ENCODE data around the gene PPP6R1. TPM values are rescaled to one million over a fixed set of nuclear protein-coding genes. Genes with fewer than 3 reads are reported as not detected.

Gene PPP6R1
- total RNA-seq, 2 donors from 2014 or later, result 74.8 to 79.9 TPM

DNA sequence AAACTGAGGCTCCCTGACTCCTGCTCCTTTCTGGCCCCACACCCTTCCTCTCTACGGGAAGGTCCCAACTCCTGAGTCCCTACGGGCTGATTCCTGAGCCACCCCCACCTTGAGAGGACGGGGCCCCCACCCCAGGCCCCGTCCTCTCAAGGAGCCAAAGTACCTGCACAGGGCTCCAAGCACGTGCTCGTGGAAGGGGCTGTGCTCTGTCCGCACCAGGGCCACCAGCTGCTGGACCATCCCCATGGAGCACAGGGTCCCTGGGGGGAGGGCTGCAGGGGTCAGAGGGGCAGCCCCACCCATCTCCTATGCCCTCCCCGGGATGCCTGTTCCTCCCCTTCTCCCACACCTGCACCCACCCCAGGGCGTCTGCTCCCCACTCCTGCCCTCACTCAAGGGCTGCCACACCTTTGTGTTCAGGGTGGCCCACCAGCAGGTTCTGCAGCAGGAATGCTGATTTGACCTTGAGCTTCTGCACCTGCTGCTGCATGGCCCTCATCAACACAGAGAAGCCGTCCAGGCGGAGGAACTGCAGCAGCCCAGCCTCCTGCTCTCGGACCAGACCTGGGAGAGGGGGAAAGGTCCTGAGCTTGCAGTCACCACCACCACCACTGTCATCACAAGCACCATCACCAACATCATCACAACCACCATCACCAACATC, 7.0 kb upstream of the PPP6R1 start:
- Mint-ChIP-seq H3K4me1 (peaks cover 9% of the 10 kb centered on the region), H3K27ac (no peak overlapping the region), H3K36me3 (ENCODE audit: low read depth) (peaks cover 35% of the 10 kb centered on the region), H3K9me3 (peaks cover 10% of the 10 kb centered on the region), H3K27me3 (ENCODE audit: insufficient read depth) (no peaks in the 10 kb centered on the region), H3K4me3 (no peak overlapping the region)
- TF ChIP-seq, protein P1, sequence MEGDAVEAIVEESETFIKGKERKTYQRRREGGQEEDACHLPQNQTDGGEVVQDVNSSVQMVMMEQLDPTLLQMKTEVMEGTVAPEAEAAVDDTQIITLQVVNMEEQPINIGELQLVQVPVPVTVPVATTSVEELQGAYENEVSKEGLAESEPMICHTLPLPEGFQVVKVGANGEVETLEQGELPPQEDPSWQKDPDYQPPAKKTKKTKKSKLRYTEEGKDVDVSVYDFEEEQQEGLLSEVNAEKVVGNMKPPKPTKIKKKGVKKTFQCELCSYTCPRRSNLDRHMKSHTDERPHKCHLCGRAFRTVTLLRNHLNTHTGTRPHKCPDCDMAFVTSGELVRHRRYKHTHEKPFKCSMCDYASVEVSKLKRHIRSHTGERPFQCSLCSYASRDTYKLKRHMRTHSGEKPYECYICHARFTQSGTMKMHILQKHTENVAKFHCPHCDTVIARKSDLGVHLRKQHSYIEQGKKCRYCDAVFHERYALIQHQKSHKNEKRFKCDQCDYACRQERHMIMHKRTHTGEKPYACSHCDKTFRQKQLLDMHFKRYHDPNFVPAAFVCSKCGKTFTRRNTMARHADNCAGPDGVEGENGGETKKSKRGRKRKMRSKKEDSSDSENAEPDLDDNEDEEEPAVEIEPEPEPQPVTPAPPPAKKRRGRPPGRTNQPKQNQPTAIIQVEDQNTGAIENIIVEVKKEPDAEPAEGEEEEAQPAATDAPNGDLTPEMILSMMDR (conservative IDR thresholded peaks at IDR 0.05), result no peak
- Histone ChIP-seq H3K4me3 (ENCODE audit: low read length) (no peak overlapping the region), H3K27me3 (ENCODE audit: control insufficient read depth, insufficient read depth, low read length, poor library complexity, severe bottlenecking) (no peaks in the 10 kb centered on the region), H3K9me3 (ENCODE audit: control insufficient read depth, low read length) (peaks cover 13% of the 10 kb centered on the region), H3K4me1 (ENCODE audit: control insufficient read depth, insufficient read depth, low read length) (no peaks in the 10 kb centered on the region), H3K9ac (ENCODE audit: extremely low read depth, low read length, poor library complexity, severe bottlenecking) (no peak overlapping the region), H3K27ac (ENCODE audit: low read depth, low read length) (no peak overlapping the region), H3K36me3 (ENCODE audit: control insufficient read depth, insufficient read depth, low read length) (peaks cover 3% of the 10 kb centered on the region)
- no peak for DNase-seq
- WGBS, 2 experiments (ENCODE audit: insufficient coverage in 1 of 2, insufficient read length in 1 of 2), result 92 to 95% methylated on average over 5 to 11 of the region's 12 CpGs

DNA sequence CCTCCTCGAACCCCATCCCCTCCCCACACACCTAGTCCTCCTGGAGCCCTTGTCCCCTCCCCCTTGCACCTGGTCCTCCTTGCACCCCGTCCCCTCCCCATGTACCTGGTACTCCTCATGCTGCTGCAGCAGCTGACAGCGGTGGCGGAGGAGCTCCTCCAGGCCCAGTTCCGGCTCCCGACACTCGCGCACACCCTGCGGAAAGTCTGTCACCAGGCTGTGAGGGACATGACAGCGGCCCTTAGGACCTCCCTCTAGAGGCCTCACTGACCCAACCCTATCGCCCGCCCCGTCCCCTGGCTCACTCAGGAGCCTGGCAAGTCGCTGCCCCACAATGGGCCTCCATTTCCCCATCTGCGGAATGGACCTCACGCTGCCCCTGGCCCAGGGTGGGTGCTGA, 6.4 kb upstream of the PPP6R1 start:
- peaks cover 10% of the 10 kb centered on the region for H3K9me3 Mint-ChIP-seq
- Histone ChIP-seq H3K36me3 (ENCODE audit: control insufficient read depth, insufficient read depth, low read length) (peaks cover 3% of the 10 kb centered on the region), H3K9ac (ENCODE audit: extremely low read depth, low read length, poor library complexity, severe bottlenecking) (no peak overlapping the region), H3K27ac (ENCODE audit: low read depth, low read length) (no peak overlapping the region), H3K9me3 (ENCODE audit: control insufficient read depth, low read length) (peaks cover 13% of the 10 kb centered on the region), H3K4me1 (ENCODE audit: control insufficient read depth, insufficient read depth, low read length) (no peaks in the 10 kb centered on the region), H3K27me3 (ENCODE audit: control insufficient read depth, insufficient read depth, low read length, poor library complexity, severe bottlenecking) (no peaks in the 10 kb centered on the region), H3K4me3 (ENCODE audit: low read length) (no peak overlapping the region)
- no peak overlapping the region for H3K4me3 Mint-ChIP-seq
- no peak for DNase-seq
- TF ChIP-seq, protein P1 (conservative IDR thresholded peaks at IDR 0.05), result no peak
- peaks cover 2% of the 10 kb centered on the region for H3K4me1 Mint-ChIP-seq
- WGBS, 2 experiments (ENCODE audit: insufficient coverage in 1 of 2, insufficient read length in 1 of 2), result 90 to 93% methylated on average over 3 to 16 of the region's 16 CpGs
- peaks cover 34% of the 10 kb centered on the region for H3K36me3 Mint-ChIP-seq (ENCODE audit: low read depth)
- no peak overlapping the region for H3K27ac Mint-ChIP-seq
- no peaks in the 10 kb centered on the region for H3K27me3 Mint-ChIP-seq (ENCODE audit: insufficient read depth)

DNA sequence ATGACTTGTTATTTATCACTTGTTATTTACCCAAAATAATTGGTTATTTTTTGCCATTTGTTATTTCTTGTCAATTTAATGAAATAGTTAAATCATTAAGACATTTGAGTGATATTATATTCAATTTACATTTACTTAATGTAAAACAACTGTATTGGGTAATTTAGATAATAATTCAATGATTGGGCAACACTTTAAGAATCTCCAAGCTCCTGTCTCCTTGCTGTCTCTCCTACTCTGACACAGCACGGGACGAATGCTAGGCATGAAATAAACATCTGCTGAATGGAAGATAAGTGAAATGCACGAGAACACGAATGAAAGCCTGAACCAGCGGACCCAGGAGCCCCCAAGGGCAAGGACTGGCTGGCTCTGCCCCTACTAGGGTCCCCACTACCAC, 5.7 kb upstream of the PPP6R1 start:
- H3K4me3 Mint-ChIP-seq, result no peak overlapping the region
- Histone ChIP-seq H3K4me3 (ENCODE audit: low read length) (no peak overlapping the region), H3K9ac (ENCODE audit: extremely low read depth, low read length, poor library complexity, severe bottlenecking) (no peak overlapping the region), H3K27ac (ENCODE audit: low read depth, low read length) (no peak overlapping the region), H3K36me3 (ENCODE audit: control insufficient read depth, insufficient read depth, low read length) (peaks cover 3% of the 10 kb centered on the region), H3K9me3 (ENCODE audit: control insufficient read depth, low read length) (peaks cover 13% of the 10 kb centered on the region), H3K27me3 (ENCODE audit: control insufficient read depth, insufficient read depth, low read length, poor library complexity, severe bottlenecking) (no peaks in the 10 kb centered on the region), H3K4me1 (ENCODE audit: control insufficient read depth, insufficient read depth, low read length) (no peaks in the 10 kb centered on the region)
- WGBS, 2 experiments (ENCODE audit: insufficient coverage in 1 of 2, insufficient read length in 1 of 2), result 94 to 100% methylated on average over 2 to 5 of the region's 5 CpGs
- peaks cover 28% of the 10 kb centered on the region for H3K36me3 Mint-ChIP-seq (ENCODE audit: low read depth)
- H3K27me3 Mint-ChIP-seq (ENCODE audit: insufficient read depth), result no peaks in the 10 kb centered on the region
- H3K9me3 Mint-ChIP-seq, result peaks cover 10% of the 10 kb centered on the region
- TF ChIP-seq, protein P1 (conservative IDR thresholded peaks at IDR 0.05), result no peak
- peaks cover under 1% of the 10 kb centered on the region for H3K4me1 Mint-ChIP-seq
- DNase-seq, result no peak
- H3K27ac Mint-ChIP-seq, result no peak overlapping the region
